Limb (tissue), 2 donors: ENCODE results near the gene TMC8.
"Not testable (repeated sequence)": the region's sequence is repeated elsewhere in the genome, so short reads cannot be mapped to it uniquely, and the experiment has no call there.

Experiments
- DNase-seq, 2 donors: peaks; one replicate each; pipeline ENCODE4 v3.0.0-alpha.2; 2016; ENCODE audit errors: extremely low spot score in 2 of 2

TMC8 gene

GRCh38 chr17:78110363-78111015, 20.1 kb upstream of the TMC8 start:
- no peak for DNase-seq

- peak in 1 of 2 donors; percentile 30 for DNase-seq
Measured at GRCh38 chr17:78111016-78111726, 19.4 kb upstream of the TMC8 start.

- no peak for DNase-seq
Measured at GRCh38 chr17:78111727-78112517, 18.6 kb upstream of the TMC8 start.

- DNase-seq: peak in 1 of 2 donors; percentile 88
Measured at GRCh38 chr17:78112518-78113471, 17.8 kb upstream of the TMC8 start.

GRCh38 chr17:78113804-78114785, 16.5 kb upstream of the TMC8 start:
- DNase-seq: no peak

GRCh38 chr17:78114831-78115723, 15.5 kb upstream of the TMC8 start:
- DNase-seq: peak in 1 of 2 donors; percentile 30

- not testable (repeated sequence) for DNase-seq
Measured at GRCh38 chr17:78115803-78116202, 14.8 kb upstream of the TMC8 start.

- no peak for DNase-seq
Measured at GRCh38 chr17:78116411-78116810, 14.2 kb upstream of the TMC8 start.

- peak in 1 of 2 donors; percentile 56 for DNase-seq
Measured at GRCh38 chr17:78117027-78117981, 13.3 kb upstream of the TMC8 start.

GRCh38 chr17:78118801-78119241, 11.8 kb upstream of the TMC8 start:
- peak in 1 of 2 donors; percentile 28 for DNase-seq

- no peak for DNase-seq
Measured at GRCh38 chr17:78120537-78120936, 10.0 kb upstream of the TMC8 start.

- DNase-seq: peak in 1 of 2 donors; percentile 27
Measured at GRCh38 chr17:78120971-78121800, 9.4 kb upstream of the TMC8 start.

- DNase-seq: no peak
Measured at GRCh38 chr17:78121801-78122215, 8.8 kb upstream of the TMC8 start.

GRCh38 chr17:78122216-78122930, 8.2 kb upstream of the TMC8 start:
- DNase-seq: no peak

GRCh38 chr17:78122931-78123249, 7.7 kb upstream of the TMC8 start:
- DNase-seq: no peak

- DNase-seq: no peak
Measured at GRCh38 chr17:78123258-78123929, 7.2 kb upstream of the TMC8 start.
